A549 (cell line): ENCODE data around the gene TBC1D24. TPM values are rescaled to one million over a fixed set of nuclear protein-coding genes. Genes with fewer than 3 reads are reported as not detected.

Experiments used
- ATAC-seq, 2 experiments: fragments of 200-7000 bp in 1 of 2; fragments of >200 bp in 1 of 2; cut with Nextera tagmentation in 1 of 2; cut with Tn5 transposase in 1 of 2; 3 replicates each; pipeline versions ENCODE4 v1.8.0 to v1.9.1; 2018 to 2020; ENCODE audit warnings: mild to moderate bottlenecking in 1 of 2, moderate library complexity in 1 of 2
- CTCF ChIA-PET: fragments of 300-600 bp; sonication (Branson Sonifier 250); formaldehyde crosslinking; extraction: SDS; loops from one replicate; lab custom pipeline; 2021; ENCODE audit warnings: antibody characterized with exemption, inconsistent platforms; lab: Yijun Ruan, JAX
- POLR2A ChIA-PET: fragments of 350-600 bp; formaldehyde crosslinking; extraction: SDS; loops from one replicate; lab custom pipeline; 2021; ENCODE audit warnings: antibody characterized with exemption, inconsistent platforms; lab: Yijun Ruan, JAX
- DNase-seq, 2 experiments: peaks; one replicate each; pipeline versions ENCODE4 v3.0.0 to v3.0.0-alpha.2; 2011 to 2016; ENCODE audit warnings: low read depth in 1 of 2, low spot score in 1 of 2
- FAIRE-seq: peaks from 2 replicates; lab custom pipeline; 2011; peaks lifted over from hg19 to GRCh38; lab: Jason Lieb, UNC
- H3K27ac ChIP-seq, 2 experiments: fragments of >200 bp; sonication (Bioruptor Twin); formaldehyde crosslinking; 3 replicates each; pipeline ENCODE4 v1.5.1; 2016 to 2017
- H3K4me1 ChIP-seq: fragments of >200 bp; sonication (Bioruptor Twin); formaldehyde crosslinking; 3 replicates; pipeline ENCODE4 v1.6.1; 2016
- H3K4me2 ChIP-seq: fragments of >200 bp; sonication (Bioruptor Twin); formaldehyde crosslinking; 3 replicates; pipeline ENCODE4 v1.6.1; 2016
- H3K4me3 ChIP-seq: fragments of >200 bp; sonication (Bioruptor Twin); formaldehyde crosslinking; 3 replicates; pipeline ENCODE4 v1.5.1; 2016
- H3K9me3 ChIP-seq: fragments of >200 bp; sonication (Bioruptor Twin); formaldehyde crosslinking; 3 replicates; pipeline ENCODE4 v1.6.1; 2016
- CHD4 ChIP-seq: fragments of 200-600 bp; sonication (generic); IDR thresholded peaks from 2 replicates; pipeline ENCODE4 v1.6.1; 2016; ENCODE audit warnings: antibody characterized with exemption, mild to moderate bottlenecking, borderline replicate concordance
- EHMT2 ChIP-seq: fragments of 200-600 bp; sonication (generic); IDR thresholded peaks from 2 replicates; pipeline ENCODE4 v1.6.1; 2016; ENCODE audit warnings: antibody characterized with exemption, low read depth, mild to moderate bottlenecking, moderate library complexity
- ELK1 ChIP-seq: fragments of 150-350 bp; IDR thresholded peaks from 2 replicates; pipeline ENCODE4 v1.6.1; 2014; ENCODE audit warnings: low read depth, mild to moderate bottlenecking, low read length
- ESRRA ChIP-seq: fragments of 150-350 bp; IDR thresholded peaks from 2 replicates; pipeline ENCODE4 v1.6.1; 2014; ENCODE audit warnings: mild to moderate bottlenecking, low read length, borderline replicate concordance
- FOSB ChIP-seq: fragments of 250-450 bp; sonication (Bioruptor Pico); IDR thresholded peaks from 2 replicates; pipeline ENCODE4 v1.5.0; 2020; ENCODE audit warnings: mild to moderate bottlenecking, moderate library complexity
- FOSL2 ChIP-seq, 2 experiments: fragments of 450-650 bp in 1 of 2; fragments of >200 bp in 1 of 2; sonication (Bioruptor Twin) in 1 of 2; formaldehyde crosslinking; IDR thresholded peaks; 2 replicates each; pipeline versions ENCODE4 v1.5.0 to v1.6.1; 2016 to 2020; ENCODE audit warnings: mild to moderate bottlenecking in 1 of 2, moderate library complexity in 1 of 2
- HES2 ChIP-seq: fragments of >200 bp; sonication (Bioruptor Twin); formaldehyde crosslinking; IDR thresholded peaks from 2 replicates; pipeline ENCODE4 v1.6.1; 2016
- HEYL ChIP-seq: fragments of 250-450 bp; sonication (Bioruptor Pico); IDR thresholded peaks from 2 replicates; pipeline ENCODE4 v1.8.0; 2021; ENCODE audit warnings: mild to moderate bottlenecking, moderate library complexity
- HMGXB4 ChIP-seq: fragments of 250-450 bp; sonication (Bioruptor Pico); IDR thresholded peaks from 2 replicates; pipeline ENCODE4 v1.5.0; 2021; ENCODE audit warnings: mild to moderate bottlenecking, moderate library complexity, borderline replicate concordance
- HOXB5 ChIP-seq: fragments of 250-450 bp; sonication (Bioruptor Pico); IDR thresholded peaks from 2 replicates; pipeline ENCODE4 v1.5.0; 2020; ENCODE audit warnings: mild to moderate bottlenecking, moderate library complexity
- JUN ChIP-seq, 2 experiments: fragments of >200 bp; sonication (Bioruptor Twin); formaldehyde crosslinking; IDR thresholded peaks; 2 replicates in 1 of 2; 3 replicates in 1 of 2; pipeline ENCODE4 v1.6.1; 2016 to 2017
- KDM5A ChIP-seq: fragments of 200-600 bp; sonication (generic); IDR thresholded peaks from 2 replicates; pipeline ENCODE4 v1.6.1; 2016; ENCODE audit warnings: antibody characterized with exemption, mild to moderate bottlenecking
- MAFK ChIP-seq: fragments of 450-650 bp; IDR thresholded peaks from 2 replicates; pipeline ENCODE4 v1.6.1; 2014; ENCODE audit not compliant: partially characterized antibody
- POLR2AphosphoS2 ChIP-seq: conservative IDR thresholded peaks from 2 replicates; pipeline ENCODE4 v1.6.1; 2012; ENCODE audit warnings: low read length, improper control_type of control experiment, inconsistent platforms
- RAD21 ChIP-seq, 2 experiments: fragments of >200 bp in 1 of 2; sonication (Bioruptor Twin) in 1 of 2; formaldehyde crosslinking in 1 of 2; IDR thresholded peaks in 1 of 2; conservative IDR thresholded peaks in 1 of 2; 2 replicates in 1 of 2; 3 replicates in 1 of 2; pipeline ENCODE4 v1.6.1; 2012 to 2018; ENCODE audit warnings: inconsistent platforms in 1 of 2
- REST ChIP-seq: fragments of 200-600 bp; sonication (generic); IDR thresholded peaks from 2 replicates; pipeline ENCODE4 v1.6.1; 2016; ENCODE audit warnings: antibody characterized with exemption, mild to moderate bottlenecking, moderate library complexity
- RFX5 ChIP-seq: fragments of 450-650 bp; IDR thresholded peaks from 2 replicates; pipeline ENCODE4 v1.7.1; 2014; ENCODE audit warnings: antibody characterized with exemption, mild to moderate bottlenecking, moderate library complexity
- RNF2 ChIP-seq: fragments of 200-600 bp; sonication (generic); IDR thresholded peaks from 2 replicates; pipeline ENCODE4 v1.6.1; 2016; ENCODE audit warnings: low read depth, mild to moderate bottlenecking, antibody characterized with exemption, moderate library complexity, borderline replicate concordance
- USF2 ChIP-seq: fragments of 450-650 bp; IDR thresholded peaks from 2 replicates; pipeline ENCODE4 v1.6.1; 2014; ENCODE audit warnings: antibody characterized with exemption
- ZC3H11A ChIP-seq: fragments of 450-650 bp; IDR thresholded peaks from 2 replicates; pipeline ENCODE4 v1.6.1; 2014; ENCODE audit warnings: antibody characterized with exemption, mild to moderate bottlenecking
- ZFP36 ChIP-seq: fragments of 450-650 bp; IDR thresholded peaks from 2 replicates; pipeline ENCODE4 v1.6.1; 2014; ENCODE audit warnings: borderline replicate concordance; ENCODE audit not compliant: partially characterized antibody
- ZSCAN20 ChIP-seq: fragments of 250-450 bp; sonication (Bioruptor Pico); IDR thresholded peaks from 2 replicates; pipeline ENCODE4 v1.8.0; 2022; ENCODE audit warnings: mild to moderate bottlenecking, moderate library complexity
- WGBS: methylation state at CpG from one replicate; pipeline ENCODE4 v1.1.6; 2017; ENCODE audit errors: missing lambda C conversion rate; 5-methylcytosine and 5-hydroxymethylcytosine counted together
- polyA plus RNA-seq, 4 experiments: library from polyadenylated mRNA; depleted of rRNA in 3 of 4; stranded (reverse); fragments of >200 nt; fragmentation: RNase III in 1 of 4; extraction: RNeasy Plus Mini Kit Qiagen cat#74134 plus additional on column Dnase treatment in 1 of 4; gene quantifications; 2 replicates in 3 of 4; 3 replicates in 1 of 4; pipeline ENCODE4 v1.2.3, GENCODE V29; 2011 to 2017

Gene TBC1D24
- polyA plus RNA-seq, 2 of the 4 experiments (the other 2 are of a cell fraction) = 4.2 to 7.3 TPM

- no peak overlapping the region for H3K4me2 ChIP-seq
- H3K4me1 ChIP-seq = peaks cover 4% of the 10 kb centered on the region
- FAIRE-seq = no peak
- H3K9me3 ChIP-seq = no peaks in the 10 kb centered on the region
- no peak for ATAC-seq
- WGBS = 87% methylated on average over 13 of the region's 13 CpGs
- POLR2A ChIA-PET = no interaction called here
- DNase-seq = no peak
- CTCF ChIA-PET = interaction anchor here (1.6 to 13.5 kb wide), 2 partner anchors 8 to 152 kb away, joined by 4 to 98 read pairs; partner anchors contain the start of gene ABCA3
- TF ChIP-seq ESRRA (no peak), MAFK (no peak), HES2 (no peak), RFX5 (no peak), HOXB5 (CRISPR knock-in tag) (no peak), ZFP36 (no peak), JUN (IDR thresholded peaks at IDR 0.05) (no peak), USF2 (no peak), FOSL2 (IDR thresholded peaks at IDR 0.05) (no peak), FOSL2 (CRISPR knock-in tag; IDR thresholded peaks at IDR 0.05) (no peak), HMGXB4 (CRISPR knock-in tag) (no peak), KDM5A (no peak), EHMT2 (no peak)
- H3K27ac ChIP-seq = no peak overlapping the region
- no peak overlapping the region for H3K4me3 ChIP-seq
These were observed 17.4 kb downstream of the TBC1D24 start for GRCh38 chr16:2492292-2492691.

GRCh38 chr16:2493605-2494004 lies 18.7 kb downstream of the TBC1D24 start:
- FAIRE-seq = no peak
- DNase-seq = no peak
- H3K4me3 ChIP-seq = no peak overlapping the region
- TF ChIP-seq ZSCAN20 (CRISPR knock-in tag) (no peak), HOXB5 (CRISPR knock-in tag) (no peak)
- no peaks in the 10 kb centered on the region for H3K9me3 ChIP-seq
- WGBS = 82% methylated on average over 6 of the region's 6 CpGs
- ChIA-PET POLR2A (no interaction called here), CTCF (interaction anchor here (0.7 to 13.5 kb wide), 2 partner anchors 7 to 21 kb away, joined by 3 to 98 read pairs; no protein-coding TSS in a partner anchor)
- H3K4me1 ChIP-seq = peaks cover 11% of the 10 kb centered on the region
- no peak overlapping the region for H3K4me2 ChIP-seq
- H3K27ac ChIP-seq = no peak overlapping the region
- ATAC-seq = no peak

- CTCF ChIA-PET = interaction anchor here (1.1 to 1.8 kb wide), 2 partner anchors 44 to 244 kb away, joined by 3 to 4 read pairs; partner anchors contain the start of gene ECI1
- 95% methylated on average over 5 of the region's 5 CpGs for WGBS
- Histone ChIP-seq H3K27ac (no peak overlapping the region), H3K4me2 (no peak overlapping the region), H3K9me3 (no peaks in the 10 kb centered on the region), H3K4me1 (peaks cover 11% of the 10 kb centered on the region), H3K4me3 (no peak overlapping the region)
- no peak for DNase-seq
- FAIRE-seq = no peak
- no peak for TF ChIP-seq RAD21 (conservative IDR thresholded peaks at IDR 0.05 in 1 of 2, IDR thresholded peaks at IDR 0.05 in 1 of 2)
- ATAC-seq = no peak
- POLR2A ChIA-PET = no interaction called here
These were observed 19.7 kb downstream of the TBC1D24 start for GRCh38 chr16:2494616-2495015.

GRCh38 chr16:2495041-2495440 lies 20.1 kb downstream of the TBC1D24 start:
- no peak overlapping the region for H3K4me3 ChIP-seq
- ChIA-PET CTCF (interaction anchor here (0.5 to 1.8 kb wide), 4 partner anchors 15 to 244 kb away, joined by 3 to 5 read pairs (median 4); partner anchors contain the start of gene ECI1), POLR2A (no interaction called here)
- WGBS = 83% methylated on average over 5 of the region's 5 CpGs
- FAIRE-seq (no peak), DNase-seq (no peak), ATAC-seq (no peak)
- peaks cover 11% of the 10 kb centered on the region for H3K4me1 ChIP-seq
- H3K9me3 ChIP-seq = no peaks in the 10 kb centered on the region
- H3K4me2 ChIP-seq = no peak overlapping the region
- no peak overlapping the region for H3K27ac ChIP-seq
- TF ChIP-seq ZC3H11A (no peak), ELK1 (no peak), RNF2 (no peak), HEYL (CRISPR knock-in tag) (no peak), REST (no peak), POLR2AphosphoS2 (no peak), FOSB (CRISPR knock-in tag) (no peak), CHD4 (no peak)
